IMR-90 (cell line): Measurements from ENCODE around the gene CHMP4B. TPM values are rescaled to one million over a fixed set of nuclear protein-coding genes. Genes with fewer than 3 reads are reported as not detected.

Experiments
- ATAC-seq: fragments of 200-7000 bp; cut with Tn5 transposase; 2 replicates; pipeline ENCODE4 v1.9.1; 2020; ENCODE audit warnings: low read depth, mild to moderate bottlenecking, moderate library complexity
- BruUV-seq: library from RNA; stranded (reverse); fragments of 400-500 nt; replicated peaks from 2 replicates; lab custom pipeline; 2021; lab: Mats Ljungman, UMichigan
- CTCF ChIA-PET: fragments of 300-600 bp; formaldehyde crosslinking; extraction: SDS; loops from one replicate; lab custom pipeline; 2021; ENCODE audit warnings: antibody characterized with exemption; lab: Yijun Ruan, JAX
- POLR2A ChIA-PET: fragments of 300-600 bp; sonication (Branson Sonifier 250); formaldehyde crosslinking; loops from one replicate; lab custom pipeline; 2022; ENCODE audit warnings: antibody characterized with exemption; ENCODE audit not compliant: unreplicated experiment; lab: Charles Lee
- DNase-seq: peaks from one replicate; pipeline ENCODE4 v3.0.0; 2013
- H2AFZ ChIP-seq: replicated peaks from 2 replicates; pipeline ENCODE3; 2013; ENCODE audit warnings: low read length, mild to moderate bottlenecking; ENCODE audit not compliant: poor library complexity
- H2AK5ac ChIP-seq: 2 replicates; pipeline ENCODE4 v1.6.1; 2013; ENCODE audit warnings: low read depth, low read length, inconsistent platforms
- H2AK9ac ChIP-seq: replicated peaks from 2 replicates; pipeline ENCODE3; 2013; ENCODE audit warnings: mild to moderate bottlenecking, low read depth, low read length, moderate library complexity; ENCODE audit not compliant: poor library complexity
- H2BK120ac ChIP-seq: 2 replicates; pipeline ENCODE4 v1.6.1; 2013; ENCODE audit warnings: low read depth, low read length, inconsistent platforms
- H2BK15ac ChIP-seq: 3 replicates; pipeline ENCODE4 v1.6.1; 2013; ENCODE audit warnings: low read depth, low read length, inconsistent platforms
- H2BK20ac ChIP-seq: 2 replicates; pipeline ENCODE4 v1.6.1; 2013; ENCODE audit warnings: low read depth, mild to moderate bottlenecking, inconsistent platforms, low read length, moderate library complexity
- H2BK5ac ChIP-seq: 2 replicates; pipeline ENCODE4 v1.6.1; 2013; ENCODE audit warnings: mild to moderate bottlenecking, low read depth, low read length, inconsistent platforms; ENCODE audit not compliant: poor library complexity, severe bottlenecking
- H3K14ac ChIP-seq: replicated peaks from 2 replicates; pipeline ENCODE4 v1.6.1; 2013; ENCODE audit warnings: low read depth, low read length, inconsistent platforms
- H3K18ac ChIP-seq: 2 replicates; pipeline ENCODE4 v1.6.1; 2013; ENCODE audit warnings: low read depth, low read length, control low read depth
- H3K23ac ChIP-seq: 2 replicates; pipeline ENCODE4 v1.6.1; 2013; ENCODE audit warnings: low read depth, low read length, inconsistent platforms
- H3K27ac ChIP-seq: 2 replicates; pipeline ENCODE4 v1.5.1; 2013; ENCODE audit warnings: mild to moderate bottlenecking, control low read depth, low read length; ENCODE audit not compliant: insufficient read depth
- H3K27me3 ChIP-seq: 2 replicates; pipeline ENCODE4 v1.6.1; 2013; ENCODE audit warnings: low read length; ENCODE audit not compliant: control insufficient read depth, insufficient read depth
- H3K36me3 ChIP-seq: 2 replicates; pipeline ENCODE4 v1.6.1; 2013; ENCODE audit warnings: low read length, mixed read lengths; ENCODE audit not compliant: control insufficient read depth, insufficient read depth
- H3K4ac ChIP-seq: 2 replicates; pipeline ENCODE4 v1.6.1; 2013; ENCODE audit warnings: low read depth, low read length, inconsistent platforms
- H3K4me1 ChIP-seq: 2 replicates; pipeline ENCODE4 v1.6.1; 2013; ENCODE audit warnings: low read length, mixed read lengths; ENCODE audit not compliant: control insufficient read depth, insufficient read depth
- H3K4me2 ChIP-seq: 2 replicates; pipeline ENCODE4 v1.6.1; 2013; ENCODE audit warnings: low read depth, mild to moderate bottlenecking, control low read depth, low read length, moderate library complexity
- H3K4me3 ChIP-seq: 2 replicates; pipeline ENCODE4 v1.5.1; 2013; ENCODE audit warnings: low read depth, mild to moderate bottlenecking, control low read depth, low read length, moderate library complexity; ENCODE audit not compliant: insufficient read depth
- H3K56ac ChIP-seq: 2 replicates; pipeline ENCODE4 v1.6.1; 2013; ENCODE audit warnings: low read length, inconsistent platforms; ENCODE audit not compliant: insufficient read depth; ENCODE audit errors: extremely low read depth
- H3K79me1 ChIP-seq, 2 experiments: 2 replicates each; pipeline ENCODE4 v1.6.1; 2013; ENCODE audit warnings: low read length in 2 of 2, inconsistent platforms in 1 of 2, low read depth in 1 of 2
- H3K9ac ChIP-seq: 2 replicates; pipeline ENCODE4 v1.6.1; 2013; ENCODE audit warnings: low read depth, low read length, control low read depth
- H3K9me1 ChIP-seq: 2 replicates; pipeline ENCODE4 v1.6.1; 2013; ENCODE audit warnings: low read length, inconsistent platforms; ENCODE audit not compliant: insufficient read depth
- H3K9me3 ChIP-seq: 2 replicates; pipeline ENCODE4 v1.6.1; 2013; ENCODE audit warnings: low read length; ENCODE audit not compliant: control insufficient read depth, insufficient read depth
- H4K20me1 ChIP-seq: 2 replicates; pipeline ENCODE4 v1.6.1; 2013; ENCODE audit warnings: low read length, inconsistent platforms; ENCODE audit not compliant: insufficient read depth
- H4K5ac ChIP-seq: 2 replicates; pipeline ENCODE4 v1.6.1; 2013; ENCODE audit warnings: mild to moderate bottlenecking, low read depth, low read length, control low read depth
- H4K8ac ChIP-seq, 2 experiments: 2 replicates each; pipeline ENCODE4 v1.6.1; 2013; ENCODE audit warnings: low read depth in 2 of 2, low read length in 2 of 2, control low read depth in 1 of 2, inconsistent platforms in 1 of 2
- H4K91ac ChIP-seq: 2 replicates; pipeline ENCODE4 v1.6.1; 2013; ENCODE audit warnings: low read depth, low read length, inconsistent platforms; ENCODE audit not compliant: insufficient read depth
- USF2 ChIP-seq: fragments of 150-350 bp; IDR thresholded peaks from 2 replicates; pipeline ENCODE4 v1.6.1; 2017; ENCODE audit warnings: mild to moderate bottlenecking, antibody characterized with exemption, low read length, low read depth
- WGBS, 2 experiments: methylation state at CpG; one replicate each; pipeline versions ENCODE4 v1.1.5 to v1.1.7; 2013; ENCODE audit warnings: missing lambda C conversion rate in 2 of 2; ENCODE audit not compliant: insufficient read length in 1 of 2; ENCODE audit errors: extremely low coverage in 2 of 2; 5-methylcytosine and 5-hydroxymethylcytosine counted together
- dilution Hi-C: fragments of 300-500 bp; cut with HindIII; formaldehyde crosslinking; loops from one replicate; pipeline ENCODE4 v1.14.3; 2018; ENCODE audit warnings: low sequenced_read_pairs; ENCODE audit not compliant: unreplicated experiment
- in situ Hi-C: fragments of 300-500 bp; cut with MboI; formaldehyde crosslinking; loops from 3 replicates; pipeline ENCODE4 v1.14.3; 2019; ENCODE audit warnings: low sequenced_read_pairs, inconsistent platforms, mixed read lengths
- intact Hi-C: fragments of 100-400 bp; cut with micrococcal nuclease; formaldehyde crosslinking; loops from 2 replicates; pipeline ENCODE4 v1.10.0; 2022
- polyA plus RNA-seq, 3 experiments: library from polyadenylated mRNA; depleted of rRNA; stranded (reverse); fragments of >200 nt; gene quantifications; 2 replicates each; pipeline ENCODE4 v1.2.3, GENCODE V29; 2012; ENCODE audit warnings: low replicate concordance in 1 of 3
- total RNA-seq: library from RNA; depleted of rRNA; stranded (reverse); fragments of >200 nt; gene quantifications from 2 replicates; pipeline ENCODE4 v1.2.3, GENCODE V29; 2012

CHMP4B gene
- total and polyA plus RNA-seq, 2 of the 4 experiments (the other 2 are of a cell fraction), result 30.3 to 94.8 TPM

- H3K56ac ChIP-seq, result no peak overlapping the region
- in situ Hi-C loops, result no loop called here
- no peak overlapping the region for H3K18ac ChIP-seq
- H4K5ac ChIP-seq, result no peak overlapping the region
- H3K9me1 ChIP-seq, result peaks cover 2% of the 10 kb centered on the region; the same call in 1 of the 2 replicates
- no peak overlapping the region for H3K4me2 ChIP-seq
- no peak overlapping the region for H3K4ac ChIP-seq
- no peaks in the 10 kb centered on the region for H4K20me1 ChIP-seq
- no peak overlapping the region for H3K14ac ChIP-seq
- ATAC-seq (no peak), DNase-seq (no peak)
- no peak overlapping the region for H2AK5ac ChIP-seq
- no peak overlapping the region for H4K91ac ChIP-seq
- no peak overlapping the region for H2BK20ac ChIP-seq
- H3K9ac ChIP-seq, result no peak overlapping the region
- intact Hi-C loops, result no loop called here
- no peak overlapping the region for H2BK15ac ChIP-seq
- ChIA-PET POLR2A (no interaction called here), CTCF (no interaction called here)
- BruUV-seq, result no TSS peak
- H4K8ac ChIP-seq, result no peak overlapping the region
- H2BK5ac ChIP-seq, result no peak overlapping the region
- H3K79me1 ChIP-seq, result no peaks in the 10 kb centered on the region
- H3K23ac ChIP-seq, result no peak overlapping the region
- H3K4me3 ChIP-seq, result no peak overlapping the region
- H3K9me3 ChIP-seq, result no peaks in the 10 kb centered on the region
- no peak overlapping the region for H2BK120ac ChIP-seq
- H2AFZ ChIP-seq, result no peak overlapping the region
- H2AK9ac ChIP-seq, result no peak overlapping the region
- peaks cover 7% of the 10 kb centered on the region; the same call in 1 of the 2 replicates for H3K36me3 ChIP-seq
- TF ChIP-seq USF2, result no peak
- dilution Hi-C loops, result no loop called here
- H3K27me3 ChIP-seq, result no peaks in the 10 kb centered on the region
- no peaks in the 10 kb centered on the region for H3K4me1 ChIP-seq
- no peak overlapping the region for H3K27ac ChIP-seq
- 100% methylated on average over 1 of the region's 10 CpGs; no CpG with 5 or more reads in 1 of the 2 experiments for WGBS, 2 experiments
These were observed 41.1 kb upstream of the CHMP4B start for GRCh38 chr20:33770005-33770404.
